Activated CD4-positive, alpha-beta T cell treated with anti-CD3 and anti-CD28 coated beads for 4 hours (primary cell): ENCODE data around the gene NAALADL2.
"Not testable (repeated sequence)": the region's sequence is repeated elsewhere in the genome, so short reads cannot be mapped to it uniquely, and the experiment has no call there.

Experiments used
- DNase-seq, 2 donors: peaks; one replicate each; pipeline ENCODE4 v3.0.0-alpha.2; 2020

The NAALADL2 gene

GRCh38 chr3:175818811-175819464 lies 959.8 kb downstream of the NAALADL2 start:
- DNase-seq: no peak

- not testable (repeated sequence) for DNase-seq
Measured at GRCh38 chr3:175822766-175823491, 963.8 kb downstream of the NAALADL2 start.

GRCh38 chr3:175825016-175825580 lies 966.0 kb downstream of the NAALADL2 start:
- DNase-seq: not testable (repeated sequence)

DNA sequence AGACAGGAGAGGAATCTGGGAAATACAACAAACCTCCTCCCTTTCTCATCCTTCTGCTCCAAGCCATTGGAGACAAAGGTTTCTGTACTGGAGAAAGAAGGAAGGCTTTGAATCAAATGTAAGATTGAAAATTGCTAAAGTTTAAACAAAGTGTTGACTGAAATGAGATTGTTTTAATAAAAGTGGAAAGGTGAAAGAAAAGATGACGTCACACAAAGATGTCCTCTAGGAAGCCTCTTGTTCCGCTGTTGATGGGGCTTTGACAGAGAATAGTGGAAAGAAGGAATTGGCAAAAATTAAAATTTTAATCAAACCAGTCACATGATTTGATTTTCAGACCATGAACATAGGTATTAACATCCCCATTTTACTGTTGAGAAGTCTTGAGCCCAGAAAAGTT lies 967.6 kb downstream of the NAALADL2 start:
- no peak for DNase-seq

- DNase-seq: not testable (repeated sequence)
Measured at GRCh38 chr3:175829809-175830208, 970.7 kb downstream of the NAALADL2 start.

GRCh38 chr3:175835763-175836162 lies 976.6 kb downstream of the NAALADL2 start:
- not testable (repeated sequence) for DNase-seq

DNA sequence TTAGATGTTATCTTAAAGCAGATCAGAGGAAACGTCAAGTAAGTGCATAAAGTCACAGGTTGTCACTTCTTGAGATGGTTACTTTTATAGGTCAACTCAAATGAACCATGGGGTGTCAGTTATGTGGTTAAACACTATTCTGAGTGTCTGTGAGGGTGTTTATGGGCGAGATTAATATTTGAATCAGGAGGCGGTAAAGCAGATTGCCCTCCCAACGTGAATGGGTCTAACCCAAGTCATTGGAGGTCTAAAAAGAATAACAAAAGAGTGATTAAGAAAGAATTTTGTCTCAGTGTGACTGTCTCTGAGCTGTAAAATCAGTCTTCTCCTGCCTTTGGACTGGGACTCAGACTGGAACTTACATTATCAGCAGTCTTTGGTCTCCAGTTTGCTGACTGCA lies 977.5 kb downstream of the NAALADL2 start:
- DNase-seq: no peak

- DNase-seq: no peak
Measured at GRCh38 chr3:175837962-175838361, 978.8 kb downstream of the NAALADL2 start.

GRCh38 chr3:175839366-175840005 lies 980.4 kb downstream of the NAALADL2 start:
- no peak for DNase-seq

- DNase-seq: no peak
Measured at GRCh38 chr3:175851541-175851940, 992.4 kb downstream of the NAALADL2 start.

- DNase-seq: no peak
Measured at GRCh38 chr3:175852560-175852959, 993.4 kb downstream of the NAALADL2 start.

GRCh38 chr3:175857666-175858270 lies 998.6 kb downstream of the NAALADL2 start:
- no peak for DNase-seq
